ENCODE measurements around the gene KRTAP10-3.
"Not testable (repeated sequence)": the region's sequence is repeated elsewhere in the genome, so short reads cannot be mapped to it uniquely, and the experiment has no call there.

Gene KRTAP10-3

GRCh38 chr21:44592446-44593311, 34.1 kb upstream of the KRTAP10-3 start, which contains the start of gene KRTAP10-6:
Gene KRTAP10-6 (minus strand): TSS chr21:44592505. CDS start chr21:44592484, 21 bp downstream.
- Histone ChIP-seq H3K27ac (ENCODE audit: low read depth, low read length) (no peak within 1 kb of the TSS), H4K20me1 (ENCODE audit: low read depth, low read length) (no peaks in the 10 kb centered on the region), H3K79me2 (ENCODE audit: insufficient read depth, low read length) (no peaks in the 10 kb centered on the region), H3K9me2 (replicated peaks; ENCODE audit: insufficient read depth, low read length) (no peaks in the 10 kb centered on the region), H3K9me3 (ENCODE audit: insufficient read depth, low read length) (no peaks in the 10 kb centered on the region), H2AFZ (ENCODE audit: low read depth, low read length, severe bottlenecking) (no peak within 1 kb of the TSS), H3K27me3 (ENCODE audit: low read length) (no peaks in the 10 kb centered on the region), H3K9ac (ENCODE audit: low read length) (no peak within 1 kb of the TSS), H3K36me3 (ENCODE audit: low read length) (no peaks in the 10 kb centered on the region), H3K4me3 (ENCODE audit: insufficient read depth, low read length, poor library complexity, severe bottlenecking) (no peak within 1 kb of the TSS), H3F3A (ENCODE audit: insufficient read depth) (no peaks in the 10 kb centered on the region), H3K4me2 (ENCODE audit: low read depth, low read length, poor library complexity, severe bottlenecking) (no peak within 1 kb of the TSS)
- TF ChIP-seq CTCF (IDR thresholded peaks at IDR 0.05; ENCODE audit: insufficient read depth, low read length, poor library complexity, severe bottlenecking) = no peak
- no peak for TF ChIP-seq EZH2phosphoT487 (conservative IDR thresholded peaks at IDR 0.05; ENCODE audit: low read length)

GRCh38 chr21:44591801-44592130, 33.2 kb upstream of the KRTAP10-3 start:
- not testable (repeated sequence) for H3K79me2 ChIP-seq (ENCODE audit: insufficient read depth, low read length); H3K27me3 ChIP-seq (ENCODE audit: low read length); H3K4me3 ChIP-seq (ENCODE audit: insufficient read depth, low read length, poor library complexity, severe bottlenecking); H3F3A ChIP-seq (ENCODE audit: insufficient read depth); H4K20me1 ChIP-seq (ENCODE audit: low read depth, low read length); H3K9ac ChIP-seq (ENCODE audit: low read length); H3K27ac ChIP-seq (ENCODE audit: low read depth, low read length); H3K9me3 ChIP-seq (ENCODE audit: insufficient read depth, low read length); H3K9me2 ChIP-seq (replicated peaks; ENCODE audit: insufficient read depth, low read length); H2AFZ ChIP-seq (ENCODE audit: low read depth, low read length, severe bottlenecking); H3K36me3 ChIP-seq (ENCODE audit: low read length); H3K4me2 ChIP-seq (ENCODE audit: low read depth, low read length, poor library complexity, severe bottlenecking)

- H3K9ac ChIP-seq (ENCODE audit: low read length); H3F3A ChIP-seq (ENCODE audit: insufficient read depth); H3K79me2 ChIP-seq (ENCODE audit: insufficient read depth, low read length); H3K27ac ChIP-seq (ENCODE audit: low read depth, low read length); H3K9me2 ChIP-seq (replicated peaks; ENCODE audit: insufficient read depth, low read length); H3K4me3 ChIP-seq (ENCODE audit: insufficient read depth, low read length, poor library complexity, severe bottlenecking); H3K27me3 ChIP-seq (ENCODE audit: low read length); H3K36me3 ChIP-seq (ENCODE audit: low read length); H2AFZ ChIP-seq (ENCODE audit: low read depth, low read length, severe bottlenecking); H3K9me3 ChIP-seq (ENCODE audit: insufficient read depth, low read length); H3K4me2 ChIP-seq (ENCODE audit: low read depth, low read length, poor library complexity, severe bottlenecking); H4K20me1 ChIP-seq (ENCODE audit: low read depth, low read length): not testable (repeated sequence)
These were observed 32.6 kb upstream of the KRTAP10-3 start for GRCh38 chr21:44590897-44591800.

- TF ChIP-seq EZH2phosphoT487 (conservative IDR thresholded peaks at IDR 0.05; ENCODE audit: low read length) (no peak), CTCF (IDR thresholded peaks at IDR 0.05; ENCODE audit: insufficient read depth, low read length, poor library complexity, severe bottlenecking) (no peak)
- no peaks in the 10 kb centered on the region for H3K36me3 ChIP-seq (ENCODE audit: low read length)
- no peaks in the 10 kb centered on the region for H3K79me2 ChIP-seq (ENCODE audit: insufficient read depth, low read length)
- no peaks in the 10 kb centered on the region for H3K27me3 ChIP-seq (ENCODE audit: low read length)
- no peaks in the 10 kb centered on the region for H4K20me1 ChIP-seq (ENCODE audit: low read depth, low read length)
- no peak overlapping the region for H3K9ac ChIP-seq (ENCODE audit: low read length)
- H3K4me2 ChIP-seq (ENCODE audit: low read depth, low read length, poor library complexity, severe bottlenecking) = no peak overlapping the region
- H3F3A ChIP-seq (ENCODE audit: insufficient read depth) = no peaks in the 10 kb centered on the region
- no peak overlapping the region for H3K4me3 ChIP-seq (ENCODE audit: insufficient read depth, low read length, poor library complexity, severe bottlenecking)
- H3K9me3 ChIP-seq (ENCODE audit: insufficient read depth, low read length) = no peaks in the 10 kb centered on the region
- H3K9me2 ChIP-seq (replicated peaks; ENCODE audit: insufficient read depth, low read length) = no peaks in the 10 kb centered on the region
- H3K27ac ChIP-seq (ENCODE audit: low read depth, low read length) = no peak overlapping the region
- H2AFZ ChIP-seq (ENCODE audit: low read depth, low read length, severe bottlenecking) = no peak overlapping the region
These were observed 31.7 kb upstream of the KRTAP10-3 start for GRCh38 chr21:44590311-44590721.
